Measurements from ENCODE around the gene ATP10B. TPM values are rescaled to one million over a fixed set of nuclear protein-coding genes. Genes with fewer than 3 reads are reported as not detected.

The ATP10B gene
- total and polyA plus RNA-seq, 11 donors: 0.03 to 0.35 (median 0.09) TPM; not detected in 4

GRCh38 chr5:160685219-160685618, 166.8 kb downstream of the ATP10B start:
- Histone ChIP-seq H3K4me3 (no peak overlapping the region), H3K4me1 (no peaks in the 10 kb centered on the region), H3K36me3 (no peaks in the 10 kb centered on the region), H3K27me3 (peaks cover 0 to 7% (median 0%) of the 10 kb centered on the region in 9 donors), H3K9me3 (peaks cover 0 to 6% (median 0%) of the 10 kb centered on the region in 12 donors), H3K27ac (no peak overlapping the region)
- intact Hi-C loops (cut with DNase I): no loop called here
- TF ChIP-seq POLR2A (IDR thresholded peaks at IDR 0.05): no peak
- DNase-seq: no peak
- 43 to 67% (median 54%) methylated on average over 1 of the region's 1 CpG for WGBS, 4 donors
- ATAC-seq: no peak

GRCh38 chr5:160679567-160680309, 172.3 kb downstream of the ATP10B start:
- no peak for ATAC-seq
- Histone ChIP-seq H3K9me3 (peaks cover 0 to 6% (median 0%) of the 10 kb centered on the region in 12 donors), H3K27me3 (peaks cover 0 to 9% (median 0%) of the 10 kb centered on the region in 9 donors), H3K27ac (no peak overlapping the region), H3K36me3 (no peaks in the 10 kb centered on the region), H3K4me3 (no peak overlapping the region), H3K4me1 (no peaks in the 10 kb centered on the region)
- 73 to 82% (median 80%) methylated on average over 6 of the region's 6 CpGs for WGBS, 4 donors
- DNase-seq: no peak
- intact Hi-C loops (cut with DNase I): no loop called here
- TF ChIP-seq CTCF (IDR thresholded peaks at IDR 0.05) (no peak), POLR2A (IDR thresholded peaks at IDR 0.05) (no peak)

- Histone ChIP-seq H3K27me3 (peaks cover 0 to 9% (median 0%) of the 10 kb centered on the region in 9 donors), H3K27ac (no peak overlapping the region), H3K9me3 (peaks cover 0 to 5% (median 0%) of the 10 kb centered on the region in 12 donors), H3K4me1 (no peaks in the 10 kb centered on the region), H3K4me3 (no peak overlapping the region), H3K36me3 (no peaks in the 10 kb centered on the region)
- TF ChIP-seq CTCF (IDR thresholded peaks at IDR 0.05) (no peak), POLR2A (IDR thresholded peaks at IDR 0.05) (no peak)
- intact Hi-C loops (cut with DNase I): no loop called here
- no peak for ATAC-seq
- no peak for DNase-seq
- WGBS, 4 donors: 53 to 67% (median 61%) methylated on average over 2 of the region's 2 CpGs
These were observed 176.0 kb downstream of the ATP10B start for GRCh38 chr5:160675988-160676387.

GRCh38 chr5:160674901-160675300, 177.1 kb downstream of the ATP10B start:
- 31 to 53% (median 47%) methylated on average over 3 of the region's 3 CpGs for WGBS, 4 donors

More at GRCh38 chr5:160674901-160675300, 177.1 kb downstream of the ATP10B start:
- H3K9me3 ChIP-seq: no peaks in the 10 kb centered on the region
- TF ChIP-seq POLR2A (IDR thresholded peaks at IDR 0.05) (no peak), CTCF (IDR thresholded peaks at IDR 0.05) (no peak)
- no peak for ATAC-seq
- no peak for DNase-seq
- H3K36me3 ChIP-seq: no peaks in the 10 kb centered on the region
- H3K4me1 ChIP-seq: no peaks in the 10 kb centered on the region
- no peak overlapping the region for H3K27ac ChIP-seq
- intact Hi-C loops (cut with DNase I): no loop called here
- H3K27me3 ChIP-seq: peaks cover 0 to 9% (median 0%) of the 10 kb centered on the region in 9 donors
- no peak overlapping the region for H3K4me3 ChIP-seq
